NCI-H2227 treated with DMSO at 0.1 percent for 48 hours (cell line): ENCODE results near the gene GNPDA1.

Source experiments
- DNase-seq: peaks from one replicate; lab custom pipeline; 2025; lab: John Stamatoyannopoulos, UW

Gene GNPDA1

DNA sequence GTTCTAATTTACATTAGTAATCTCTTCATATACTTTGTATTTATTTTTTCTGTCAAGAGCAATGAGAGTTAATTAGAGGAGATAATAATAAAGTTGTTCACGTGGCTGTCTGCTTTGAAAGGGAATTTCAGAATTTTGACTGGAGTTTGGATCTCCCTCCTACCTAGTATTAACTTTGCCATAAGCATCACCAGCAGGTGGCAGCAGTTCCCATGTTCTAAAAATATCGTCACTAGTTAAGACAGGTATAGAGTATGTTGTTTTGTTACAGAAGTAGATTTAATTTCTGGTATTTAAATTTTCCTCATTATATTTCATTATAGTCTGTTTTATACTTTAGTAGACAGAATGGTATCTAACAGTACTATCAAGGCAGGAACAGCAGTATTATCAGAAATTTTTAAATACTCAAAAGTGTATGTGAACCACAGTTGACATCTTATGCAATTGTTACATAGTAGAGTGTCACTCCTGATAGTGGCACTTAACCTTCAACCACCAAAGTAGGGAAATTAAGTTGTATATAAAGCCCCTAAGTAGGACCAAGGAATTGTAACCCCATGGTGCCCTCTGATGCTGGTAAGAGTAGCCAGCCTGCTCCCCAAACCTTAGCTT is 20.4 kb downstream of the GNPDA1 start:
- peak; percentile 42 for DNase-seq

- no peak for DNase-seq
Observed at GRCh38 chr5:141989720-141990119, 23.1 kb downstream of the GNPDA1 start.

DNA sequence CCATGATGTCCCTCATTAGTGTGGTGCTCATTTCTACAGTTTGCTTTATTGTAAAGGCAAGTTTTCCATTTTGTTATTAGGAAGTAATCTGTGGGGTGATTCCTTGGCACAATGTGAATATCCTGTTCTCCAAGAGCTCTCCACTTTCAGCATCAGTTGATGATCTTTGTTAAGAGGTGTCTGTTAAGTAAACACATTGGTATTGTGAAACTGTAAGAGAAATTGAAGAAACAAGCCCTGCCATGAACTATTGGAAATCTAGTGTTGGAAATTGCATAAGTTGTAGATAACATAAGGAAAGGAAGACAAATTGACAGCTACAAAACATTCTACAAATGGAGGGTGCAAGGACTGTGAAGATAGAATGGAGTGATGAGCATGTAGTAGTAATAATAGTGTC is 26.8 kb downstream of the GNPDA1 start:
- DNase-seq: no peak

GRCh38 chr5:141982626-141983025 is 30.2 kb downstream of the GNPDA1 start:
- DNase-seq: no peak

GRCh38 chr5:141978389-141978788 is 34.4 kb downstream of the GNPDA1 start:
- DNase-seq: no peak

GRCh38 chr5:141976176-141976575 is 36.7 kb downstream of the GNPDA1 start:
- no peak for DNase-seq

DNA sequence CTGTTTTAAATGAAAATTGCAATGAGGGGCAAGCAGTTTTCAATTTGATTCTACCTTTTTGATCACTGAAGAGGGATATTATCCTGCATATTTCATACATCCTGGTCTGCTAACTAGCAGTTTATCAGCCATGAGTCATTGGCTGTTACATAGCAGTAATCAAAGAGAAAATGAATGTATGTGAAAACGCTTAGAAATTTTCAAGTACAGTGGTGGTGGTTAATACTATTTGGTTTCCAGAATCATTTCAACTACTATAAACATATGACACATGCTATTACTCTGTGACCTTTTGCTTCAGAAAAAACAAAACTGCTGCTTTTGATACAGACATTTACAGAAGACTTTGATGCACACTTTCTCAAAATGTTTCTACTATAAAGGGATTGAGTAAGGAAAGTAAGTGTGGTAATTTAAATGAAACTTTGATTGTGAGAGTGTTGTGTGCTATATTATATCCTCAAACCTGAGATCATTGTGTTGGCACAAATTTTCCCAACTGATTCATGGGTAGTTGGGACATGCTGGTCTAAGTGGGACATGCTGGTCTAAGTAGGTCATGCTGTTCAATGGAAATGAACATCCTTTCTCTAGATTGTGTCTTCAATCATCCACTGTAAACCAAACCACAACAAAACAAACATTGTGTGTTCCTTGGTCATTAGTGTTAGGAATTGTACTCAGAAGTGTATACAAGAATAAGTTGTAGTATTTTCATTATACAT is 38.8 kb downstream of the GNPDA1 start:
- no peak for DNase-seq

- no peak for DNase-seq
Observed at GRCh38 chr5:141969783-141970771, 42.8 kb downstream of the GNPDA1 start.

- peak; percentile 85 for DNase-seq
Observed at GRCh38 chr5:141968914-141969608, 43.8 kb downstream of the GNPDA1 start, which contains the start of gene RNF14. TSS of gene RNF14 (plus strand) at chr5:141969105. CDS start at chr5:141973589, 4,484 bp downstream.

DNA sequence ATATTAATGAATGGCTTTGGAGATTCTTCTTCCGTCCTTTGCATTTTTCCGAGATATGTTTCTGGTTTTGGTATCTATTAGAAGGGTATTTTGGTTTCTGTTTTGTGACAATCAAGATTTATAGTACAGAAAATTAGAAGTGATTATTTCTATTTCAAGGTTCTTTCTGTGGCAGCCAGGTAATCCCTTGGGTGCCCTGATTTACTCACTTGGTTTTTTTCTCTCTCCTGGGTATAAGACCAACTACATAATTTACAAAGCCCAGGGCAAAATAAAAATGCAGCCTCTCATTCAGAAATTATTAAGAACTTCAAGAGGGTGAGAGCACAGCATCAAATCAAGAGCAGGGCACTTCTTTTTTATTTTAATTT is 45.9 kb downstream of the GNPDA1 start:
- no peak for DNase-seq

GRCh38 chr5:141966275-141966962 is 46.4 kb downstream of the GNPDA1 start:
- DNase-seq: no peak

DNA sequence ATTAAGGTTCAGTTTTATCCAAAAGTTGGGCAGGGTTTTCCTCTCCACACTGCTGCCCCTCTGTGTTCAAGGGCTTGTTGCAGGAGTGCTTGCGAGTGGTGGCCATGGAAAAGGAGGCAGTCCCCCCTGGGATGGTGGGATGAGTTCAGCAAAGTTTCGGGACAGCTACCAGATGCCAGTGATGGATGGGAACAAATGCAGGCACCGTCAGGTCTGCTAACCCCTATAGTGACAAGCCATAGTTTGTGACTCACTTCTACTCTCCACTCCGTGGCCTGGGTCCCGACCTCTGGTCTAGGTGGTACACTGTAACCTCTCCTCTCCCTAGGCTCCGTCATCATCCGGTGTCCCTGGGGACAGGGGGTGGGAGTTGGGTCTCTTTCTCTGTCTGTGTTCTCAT is 47.8 kb downstream of the GNPDA1 start:
- DNase-seq: no peak

GRCh38 chr5:141963701-141964100 is 49.1 kb downstream of the GNPDA1 start:
- DNase-seq: no peak

- DNase-seq: no peak
Observed at GRCh38 chr5:141961466-141961865, 51.4 kb downstream of the GNPDA1 start.

- DNase-seq: peak; percentile 75
Observed at GRCh38 chr5:141960449-141961323, 52.1 kb downstream of the GNPDA1 start.

GRCh38 chr5:141960018-141960417 is 52.8 kb downstream of the GNPDA1 start:
- no peak for DNase-seq

DNA sequence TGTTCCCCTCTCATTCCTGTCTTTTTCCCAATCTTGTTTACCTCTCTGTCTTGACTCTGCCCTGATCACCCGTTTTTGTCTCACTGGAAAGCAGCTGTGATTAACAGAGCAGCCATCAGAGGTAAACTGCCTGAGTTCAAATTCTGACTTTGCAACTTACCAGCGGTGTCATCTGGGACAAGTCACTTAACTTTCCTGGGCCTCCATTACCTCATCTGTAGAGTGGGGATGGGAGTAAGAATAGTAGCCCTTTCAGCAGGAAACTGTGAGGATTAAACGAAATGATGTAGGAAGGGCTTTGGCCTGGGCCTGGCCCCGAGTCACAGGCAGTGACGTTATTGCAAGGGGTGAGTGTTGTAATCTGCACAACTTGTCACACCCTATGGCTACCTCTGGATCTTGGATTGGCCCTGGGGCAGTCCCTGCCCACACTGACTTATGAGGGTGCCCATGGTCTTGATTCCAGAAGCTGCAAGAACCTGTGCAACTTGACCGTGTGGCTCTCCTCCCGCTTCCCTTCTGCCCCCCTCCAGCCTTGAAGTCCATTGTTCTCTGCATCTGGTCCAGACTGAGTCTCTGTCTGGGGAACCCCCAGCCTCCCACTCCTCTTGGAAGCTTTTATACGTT is 54.2 kb downstream of the GNPDA1 start:
- no peak for DNase-seq

GRCh38 chr5:141958113-141958512 is 54.7 kb downstream of the GNPDA1 start, which contains the start of gene PCDH12:
TSS of gene PCDH12 (minus strand) at chr5:141958202. CDS start at chr5:141957851, 351 bp downstream.
- DNase-seq: no peak

GRCh38 chr5:141957367-141957996 is 55.3 kb downstream of the GNPDA1 start:
- DNase-seq: no peak
